H1 (cell line): Measurements from ENCODE around the gene LMNTD1. TPM values are rescaled to one million over a fixed set of nuclear protein-coding genes. Genes with fewer than 3 reads are reported as not detected.

Experiments used
- BACH1 ChIP-seq: IDR thresholded peaks from 2 replicates; pipeline ENCODE4 v1.6.1; 2012; ENCODE audit warnings: low read length, improper control_type of control experiment
- CHD7 ChIP-seq: fragments of 300-600 bp; sonication (generic); IDR thresholded peaks from 2 replicates; pipeline ENCODE4 v1.7.1; 2012; ENCODE audit warnings: low read length, moderate library complexity, mild to moderate bottlenecking, inconsistent platforms; ENCODE audit not compliant: insufficient replicate concordance
- EGR1 ChIP-seq: IDR thresholded peaks from 2 replicates; pipeline ENCODE4 v1.6.1; 2011; ENCODE audit warnings: low read depth, low read length, borderline replicate concordance
- polyA plus RNA-seq, 7 experiments: library from polyadenylated mRNA; depleted of rRNA in 3 of 7; stranded (reverse) in 5 of 7; unstranded in 2 of 7; fragments of >200 nt in 5 of 7; fragments of 200-250 nt in 2 of 7; gene quantifications; 1 replicate in 5 of 7; 2 replicates in 1 of 7; 4 replicates in 1 of 7; pipeline versions ENCODE4 v1.2.1 to v1.2.3, GENCODE V29; 2011 to 2013; ENCODE audit warnings: missing spikeins in 2 of 7, mixed read lengths in 2 of 7
- total RNA-seq: library from RNA; stranded (reverse); fragmentation: NEBNext Ultra II Directional; extraction: Animal tissue kit (Norgen Biotek cat#: 25700); gene quantifications from 2 replicates; pipeline ENCODE4 v1.2.1, GENCODE V29; 2021

LMNTD1 gene
- total and polyA plus RNA-seq, 2 of the 8 experiments (the other 6 are each of a cell fraction or from before 2014, with no cell fraction given), result not detected

- TF ChIP-seq CHD7 (no peak), EGR1 (no peak), BACH1 (no peak)
Observed at GRCh38 chr12:25549120-25549519, 4.0 kb downstream of the LMNTD1 start (continued).
